ENCODE measurements around the gene GLCE. TPM values are rescaled to one million over a fixed set of nuclear protein-coding genes. Genes with fewer than 3 reads are reported as not detected.

Gene GLCE
- total RNA-seq, result 15.3 and 19.0 TPM in 2 replicates

GRCh38 chr15:69160141-69160993 lies at the start of gene GLCE:
GLCE (plus strand) TSS chr15:69160635; CDS start chr15:69255807, 95,172 bp downstream.

GRCh38 chr15:69298697-69299441 lies 138.4 kb downstream of the GLCE start, which contains the start of gene PAQR5:
PAQR5 (plus strand) TSS chr15:69298912; CDS start chr15:69360081, 61,169 bp downstream.

Other genes with a start within 250 kb of the GLCE start
- 3.7 and 4.2 TPM in 2 replicates for gene SPESP1, start 230.1 kb upstream of the GLCE start, total RNA-seq
- 0.15 TPM in 1 of 2 replicates, not detected in the other for gene NOX5, start 145.9 kb upstream of the GLCE start, total RNA-seq
- gene PAQR5, start 138.3 kb downstream of the GLCE start, total RNA-seq, result 1.2 and 1.5 TPM in 2 replicates